ENCODE data around the gene SMIM35.

Gene SMIM35

GRCh38 chr11:118098996-118099837, 12.5 kb upstream of the SMIM35 start:
- Mint-ChIP-seq H3K36me3 (ENCODE audit: low read depth) (no peaks in the 10 kb centered on the region), H3K27ac (no peak overlapping the region), H3K27me3 (peaks cover 2% of the 10 kb centered on the region), H3K9me3 (no peaks in the 10 kb centered on the region), H3K4me1 (ENCODE audit: low read depth) (no peaks in the 10 kb centered on the region), H3K4me3 (no peak overlapping the region)

- no peaks in the 10 kb centered on the region for H3K36me3 Mint-ChIP-seq (ENCODE audit: low read depth)
- H3K27ac Mint-ChIP-seq = no peak overlapping the region
- H3K4me3 Mint-ChIP-seq = no peak overlapping the region
- no peaks in the 10 kb centered on the region for H3K9me3 Mint-ChIP-seq
- H3K4me1 Mint-ChIP-seq (ENCODE audit: low read depth) = no peaks in the 10 kb centered on the region
- no peaks in the 10 kb centered on the region for H3K27me3 Mint-ChIP-seq
Measured at GRCh38 chr11:118095967-118096367, 9.2 kb upstream of the SMIM35 start.

- H3K4me3 Mint-ChIP-seq = no peak overlapping the region
- no peaks in the 10 kb centered on the region for H3K36me3 Mint-ChIP-seq (ENCODE audit: low read depth)
Measured at GRCh38 chr11:118095493-118095892, 8.7 kb upstream of the SMIM35 start.

GRCh38 chr11:118092907-118093571, 6.3 kb upstream of the SMIM35 start:
- Mint-ChIP-seq H3K9me3 (peaks cover 9% of the 10 kb centered on the region), H3K4me1 (ENCODE audit: low read depth) (no peaks in the 10 kb centered on the region), H3K27ac (no peak overlapping the region), H3K36me3 (ENCODE audit: low read depth) (no peaks in the 10 kb centered on the region), H3K27me3 (no peaks in the 10 kb centered on the region), H3K4me3 (no peak overlapping the region)

More at GRCh38 chr11:118095493-118095892, 8.7 kb upstream of the SMIM35 start:
- Mint-ChIP-seq H3K27ac (no peak overlapping the region), H3K9me3 (no peaks in the 10 kb centered on the region), H3K4me1 (ENCODE audit: low read depth) (no peaks in the 10 kb centered on the region), H3K27me3 (no peaks in the 10 kb centered on the region)

- H3K4me1 Mint-ChIP-seq (ENCODE audit: low read depth) = no peaks in the 10 kb centered on the region
- H3K27ac Mint-ChIP-seq = no peak overlapping the region
Measured at GRCh38 chr11:118091690-118092089, 4.9 kb upstream of the SMIM35 start.

GRCh38 chr11:118090545-118091162, 3.9 kb upstream of the SMIM35 start:
- Mint-ChIP-seq H3K27ac (no peak overlapping the region), H3K9me3 (peaks cover 18% of the 10 kb centered on the region), H3K4me3 (no peak overlapping the region), H3K27me3 (no peaks in the 10 kb centered on the region), H3K36me3 (ENCODE audit: low read depth) (no peaks in the 10 kb centered on the region), H3K4me1 (ENCODE audit: low read depth) (no peaks in the 10 kb centered on the region)

More at GRCh38 chr11:118091690-118092089, 4.9 kb upstream of the SMIM35 start:
- Mint-ChIP-seq H3K9me3 (peaks cover 18% of the 10 kb centered on the region), H3K36me3 (ENCODE audit: low read depth) (no peaks in the 10 kb centered on the region), H3K4me3 (no peak overlapping the region), H3K27me3 (no peaks in the 10 kb centered on the region)

GRCh38 chr11:118088531-118088930, 1.8 kb upstream of the SMIM35 start:
- no peaks in the 10 kb centered on the region for H3K4me1 Mint-ChIP-seq (ENCODE audit: low read depth)
- H3K27ac Mint-ChIP-seq = no peak overlapping the region
- peaks cover 18% of the 10 kb centered on the region for H3K9me3 Mint-ChIP-seq
- H3K4me3 Mint-ChIP-seq = no peak overlapping the region
- H3K27me3 Mint-ChIP-seq = no peaks in the 10 kb centered on the region
- no peaks in the 10 kb centered on the region for H3K36me3 Mint-ChIP-seq (ENCODE audit: low read depth)

- Mint-ChIP-seq H3K4me1 (ENCODE audit: low read depth) (no peaks in the 10 kb centered on the region), H3K9me3 (peaks cover 18% of the 10 kb centered on the region), H3K27me3 (no peaks in the 10 kb centered on the region), H3K4me3 (no peak overlapping the region), H3K27ac (no peak overlapping the region), H3K36me3 (ENCODE audit: low read depth) (no peaks in the 10 kb centered on the region)
Measured at GRCh38 chr11:118087931-118088330, 1.2 kb upstream of the SMIM35 start.

- H3K4me3 Mint-ChIP-seq = no peak overlapping the region
- no peaks in the 10 kb centered on the region for H3K27me3 Mint-ChIP-seq
- no peak overlapping the region for H3K27ac Mint-ChIP-seq
- H3K4me1 Mint-ChIP-seq (ENCODE audit: low read depth) = no peaks in the 10 kb centered on the region
- H3K9me3 Mint-ChIP-seq = peaks cover 18% of the 10 kb centered on the region
- H3K36me3 Mint-ChIP-seq (ENCODE audit: low read depth) = no peaks in the 10 kb centered on the region
Measured at GRCh38 chr11:118084656-118085055, 2.1 kb downstream of the SMIM35 start.

- H3K36me3 Mint-ChIP-seq (ENCODE audit: low read depth) = no peaks in the 10 kb centered on the region
- H3K4me3 Mint-ChIP-seq = no peak overlapping the region
- no peak overlapping the region for H3K27ac Mint-ChIP-seq
- H3K27me3 Mint-ChIP-seq = no peaks in the 10 kb centered on the region
- H3K9me3 Mint-ChIP-seq = peaks cover 18% of the 10 kb centered on the region
- no peaks in the 10 kb centered on the region for H3K4me1 Mint-ChIP-seq (ENCODE audit: low read depth)
Measured at GRCh38 chr11:118084247-118084646, 2.5 kb downstream of the SMIM35 start.

GRCh38 chr11:118082880-118083552, 3.7 kb downstream of the SMIM35 start:
- H3K4me1 Mint-ChIP-seq (ENCODE audit: low read depth) = no peaks in the 10 kb centered on the region
- no peak overlapping the region for H3K4me3 Mint-ChIP-seq
- H3K27me3 Mint-ChIP-seq = no peaks in the 10 kb centered on the region
- H3K36me3 Mint-ChIP-seq (ENCODE audit: low read depth) = no peaks in the 10 kb centered on the region
- H3K27ac Mint-ChIP-seq = no peak overlapping the region
- peaks cover 8% of the 10 kb centered on the region for H3K9me3 Mint-ChIP-seq

- no peak overlapping the region for H3K27ac Mint-ChIP-seq
- no peaks in the 10 kb centered on the region for H3K36me3 Mint-ChIP-seq (ENCODE audit: low read depth)
- H3K4me1 Mint-ChIP-seq (ENCODE audit: low read depth) = no peaks in the 10 kb centered on the region
Measured at GRCh38 chr11:118081241-118081958, 5.4 kb downstream of the SMIM35 start.

GRCh38 chr11:118080296-118080695, 6.5 kb downstream of the SMIM35 start:
- H3K27me3 Mint-ChIP-seq = no peaks in the 10 kb centered on the region
- no peak overlapping the region for H3K4me3 Mint-ChIP-seq

More at GRCh38 chr11:118081241-118081958, 5.4 kb downstream of the SMIM35 start:
- Mint-ChIP-seq H3K4me3 (no peak overlapping the region), H3K27me3 (no peaks in the 10 kb centered on the region), H3K9me3 (no peaks in the 10 kb centered on the region)

GRCh38 chr11:118079491-118079890, 7.3 kb downstream of the SMIM35 start:
- Mint-ChIP-seq H3K27ac (no peak overlapping the region), H3K4me1 (ENCODE audit: low read depth) (no peaks in the 10 kb centered on the region), H3K4me3 (no peak overlapping the region), H3K27me3 (no peaks in the 10 kb centered on the region), H3K36me3 (ENCODE audit: low read depth) (no peaks in the 10 kb centered on the region), H3K9me3 (no peaks in the 10 kb centered on the region)

More at GRCh38 chr11:118080296-118080695, 6.5 kb downstream of the SMIM35 start:
- no peak overlapping the region for H3K27ac Mint-ChIP-seq
- H3K4me1 Mint-ChIP-seq (ENCODE audit: low read depth) = no peaks in the 10 kb centered on the region
- no peaks in the 10 kb centered on the region for H3K9me3 Mint-ChIP-seq
- no peaks in the 10 kb centered on the region for H3K36me3 Mint-ChIP-seq (ENCODE audit: low read depth)

All from stimulated activated naive CD8-positive, alpha-beta T cell treated with anti-CD3 and anti-CD28 coated beads, Interleukin-15, Interleukin-2, amounts not matched to agents 100 ng/mL and 50 ng/mL, for 24 hours (primary cell).